SW480 (cell line): ENCODE results near the gene SMYD3.

ENCODE experiments used
- DNase-seq: peaks from one replicate; pipeline ENCODE4 v3.0.0-alpha.2; 2016; ENCODE audit warnings: low spot score

SMYD3 gene

DNA sequence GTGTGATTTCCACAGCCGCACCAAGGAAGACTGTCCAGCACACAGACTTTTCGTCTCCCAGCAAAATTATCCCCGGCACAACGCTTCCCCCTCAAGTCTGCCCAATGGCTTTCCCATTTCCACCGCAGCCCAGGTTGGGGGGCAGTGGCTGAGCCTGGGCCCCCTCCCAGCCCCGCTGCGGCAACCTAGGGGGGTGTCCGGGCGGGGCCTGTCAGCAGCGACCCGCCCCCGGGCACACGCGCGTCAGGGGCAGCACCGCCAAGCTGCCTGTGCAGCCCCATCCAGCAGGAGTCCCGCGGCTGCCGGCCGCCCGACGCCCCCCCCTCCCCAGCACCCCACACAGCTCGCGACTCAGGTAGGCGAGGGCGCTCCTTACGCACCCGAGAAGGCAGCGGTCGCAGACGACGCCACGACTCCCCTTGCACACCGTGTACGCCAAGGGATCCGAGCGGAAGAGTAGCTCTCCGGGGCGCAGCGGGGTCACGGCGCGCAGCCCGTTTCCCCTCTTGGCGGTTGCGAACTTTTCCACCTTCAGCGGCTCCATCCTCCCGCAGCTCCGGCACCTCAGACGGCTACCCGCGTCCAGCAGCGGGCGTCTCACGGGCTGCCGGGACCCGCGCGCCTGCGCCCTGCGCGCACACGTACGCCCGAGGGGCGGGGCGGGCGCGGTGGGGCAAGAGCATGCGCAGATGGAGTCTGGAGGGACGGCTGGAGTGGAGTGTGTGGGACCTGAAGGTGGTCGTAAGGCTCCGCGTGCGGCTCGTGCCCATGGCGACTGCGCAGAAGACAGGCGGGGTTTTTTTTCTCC is at the start of gene SMYD3:
SMYD3 (minus strand) TSS at position 606 of the 808 bp plus-strand sequence.
- peak; percentile 76 for DNase-seq

DNA sequence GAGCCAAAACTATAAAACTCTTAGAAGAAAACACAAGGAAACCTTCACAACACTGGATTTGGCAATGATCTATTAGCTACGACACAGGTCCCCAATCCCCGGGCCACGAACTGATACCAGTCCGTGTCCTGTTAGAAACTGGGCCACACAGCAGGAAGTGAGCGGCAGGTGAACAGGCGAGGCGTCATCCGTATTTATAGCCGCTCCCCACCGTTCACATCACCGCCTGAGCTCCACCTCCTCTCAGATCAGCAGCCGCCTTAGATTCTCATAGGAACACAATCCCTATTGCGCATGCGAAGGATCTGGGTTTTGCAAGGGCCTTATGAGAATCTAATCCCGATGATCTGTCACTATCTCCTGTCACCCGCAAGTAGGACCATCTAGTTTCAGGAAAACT is 47.1 kb upstream of the SMYD3 start:
- no peak for DNase-seq

- no peak for DNase-seq
These were observed 45.0 kb upstream of the SMYD3 start for GRCh38 chr1:246552110-246552509.

DNA sequence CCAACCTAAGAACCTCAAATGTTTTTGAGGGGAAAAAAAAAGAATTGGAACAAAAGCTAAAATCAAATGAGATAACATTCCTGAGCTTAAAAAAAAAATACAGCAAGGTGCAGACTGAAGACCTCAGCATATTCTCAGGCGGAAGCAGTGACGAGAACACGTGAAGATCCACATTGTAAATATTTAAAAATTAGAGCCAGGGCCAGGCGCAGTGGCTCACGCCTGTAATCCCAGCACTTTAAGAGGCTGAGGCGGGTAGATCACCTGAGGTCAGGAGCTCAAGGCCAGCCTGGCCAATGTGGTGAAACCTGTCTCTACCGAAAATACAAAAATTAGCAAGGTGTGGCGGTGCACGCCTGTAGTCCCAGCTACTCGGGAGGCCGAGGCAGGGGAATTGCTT is 43.3 kb upstream of the SMYD3 start:
- no peak for DNase-seq

GRCh38 chr1:246549665-246550064 is 42.6 kb upstream of the SMYD3 start:
- no peak for DNase-seq

DNA sequence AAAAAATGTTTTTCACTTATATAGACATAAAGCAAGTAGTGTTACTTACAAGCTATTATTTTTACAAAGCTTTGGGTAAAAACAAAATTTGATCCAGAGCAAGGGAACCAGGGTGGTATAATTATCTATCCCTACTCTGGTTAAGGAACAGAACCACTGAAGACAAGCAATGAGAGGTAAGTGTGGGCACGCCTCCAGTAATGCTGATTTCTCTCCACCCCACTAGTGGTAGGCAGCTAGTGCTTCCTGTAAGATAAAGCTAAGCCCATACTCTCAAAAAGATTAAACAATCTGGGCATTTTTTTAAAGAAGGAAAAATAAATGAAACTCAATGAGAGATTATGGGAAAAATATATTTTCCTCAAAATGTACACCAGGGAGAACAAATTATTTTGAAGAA is 36.9 kb upstream of the SMYD3 start:
- DNase-seq = no peak

DNA sequence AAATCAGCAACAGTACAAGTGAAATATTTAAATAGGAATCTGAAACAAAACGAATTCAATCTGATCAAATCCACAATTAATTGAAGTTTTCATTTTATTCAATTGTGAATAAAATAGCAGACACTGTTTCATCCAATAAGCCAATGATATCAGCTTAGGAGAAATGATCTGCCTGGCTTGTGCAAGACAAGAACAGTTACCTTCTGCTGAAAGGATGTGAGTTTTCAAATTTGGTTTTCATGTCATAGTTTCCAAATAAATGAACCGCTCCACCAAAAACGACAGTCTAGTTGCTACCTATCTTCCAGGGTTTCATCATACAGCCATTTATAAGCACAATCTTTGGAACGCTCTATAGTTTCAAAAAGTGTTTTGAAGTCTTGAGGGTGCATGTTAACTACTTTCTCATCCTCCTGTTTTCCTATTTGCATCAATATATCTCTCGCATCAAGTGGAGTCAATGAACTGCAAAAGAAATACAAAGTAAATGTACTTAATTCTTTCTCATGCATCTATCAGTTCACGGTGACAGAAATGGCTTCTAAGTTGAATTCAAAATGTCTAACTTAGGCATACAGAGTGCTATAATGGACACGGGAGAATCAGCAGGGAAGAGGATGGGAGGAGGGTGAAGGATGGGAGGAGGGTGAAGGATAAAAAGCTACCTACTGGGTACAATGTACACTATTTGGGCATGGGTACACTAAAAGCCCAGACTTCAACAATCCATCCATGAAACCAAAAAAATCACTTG is 33.8 kb upstream of the SMYD3 start:
- no peak for DNase-seq

DNA sequence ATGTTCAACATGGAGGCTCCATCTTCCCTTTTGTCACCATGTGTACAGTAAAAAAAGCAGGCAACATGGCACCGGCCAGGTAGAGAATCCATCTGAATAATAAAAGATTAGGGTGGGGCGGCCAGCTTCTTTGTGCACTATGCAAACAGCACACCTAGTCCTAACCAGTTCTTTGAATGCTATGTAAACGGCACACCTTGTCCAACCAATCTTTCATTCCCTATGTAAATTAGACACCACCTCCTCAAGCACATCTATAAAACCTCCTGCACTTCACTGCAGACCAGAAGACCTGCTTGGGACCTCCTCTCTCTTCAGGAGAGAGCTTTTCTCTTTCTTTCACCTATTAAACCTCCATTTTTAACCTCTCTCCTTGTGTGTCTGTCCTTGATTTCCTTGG is 30.8 kb upstream of the SMYD3 start:
- DNase-seq = no peak

- DNase-seq = no peak
These were observed 30.4 kb upstream of the SMYD3 start for GRCh38 chr1:246537441-246537840.

- DNase-seq = no peak
These were observed 27.0 kb upstream of the SMYD3 start for GRCh38 chr1:246534114-246534513.

DNA sequence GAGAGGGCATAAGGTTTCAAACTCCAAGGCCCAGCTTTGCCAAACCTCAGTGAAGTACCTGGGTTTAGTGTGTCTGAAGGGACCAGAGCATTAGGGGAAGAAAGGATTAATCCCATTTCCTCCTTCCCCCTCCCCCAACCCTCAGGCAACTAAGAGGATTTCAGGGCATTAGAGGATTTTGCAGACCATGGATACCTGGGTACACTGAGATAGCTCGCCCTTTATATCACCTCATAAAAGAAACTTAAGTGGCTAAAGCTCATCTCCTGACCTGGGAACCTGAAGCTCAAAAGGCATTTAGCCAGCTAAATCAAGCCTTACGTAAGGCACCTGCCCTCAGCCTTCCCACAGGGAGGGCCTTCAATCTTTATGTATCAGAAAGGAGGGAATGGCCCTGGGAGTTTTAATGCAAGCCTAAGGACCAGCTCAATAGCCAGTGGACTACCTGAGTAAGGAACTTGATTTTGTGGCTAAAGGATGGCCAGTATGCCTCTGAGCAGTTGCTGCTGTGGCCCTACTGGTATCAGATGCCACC is 26.4 kb upstream of the SMYD3 start:
- DNase-seq = no peak

DNA sequence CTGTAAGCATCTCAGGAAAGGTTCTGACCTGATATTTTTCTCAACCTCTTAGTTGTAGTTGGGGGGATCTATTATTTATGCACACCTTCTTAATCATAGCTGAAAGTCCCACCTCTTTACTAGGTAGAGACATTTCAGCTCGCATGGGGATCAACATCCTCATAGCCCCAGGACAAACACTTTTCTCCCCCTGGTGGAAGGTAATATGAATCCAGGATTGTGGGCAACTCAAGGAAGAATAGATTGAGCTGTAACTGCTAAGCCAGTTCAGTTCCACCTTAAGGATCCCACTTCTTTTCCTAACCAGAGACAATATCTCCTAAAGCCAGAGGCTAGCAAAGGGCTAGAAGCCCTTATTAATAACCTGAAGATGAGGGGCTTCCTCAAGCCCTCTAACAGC is 25.4 kb upstream of the SMYD3 start:
- DNase-seq = no peak

GRCh38 chr1:246530482-246530881 is 23.4 kb upstream of the SMYD3 start:
- no peak for DNase-seq

GRCh38 chr1:246528933-246529731 is 22.1 kb upstream of the SMYD3 start:
- no peak for DNase-seq

GRCh38 chr1:246527402-246528088 is 20.5 kb upstream of the SMYD3 start:
- no peak for DNase-seq

GRCh38 chr1:246526915-246527314 is 19.8 kb upstream of the SMYD3 start:
- no peak for DNase-seq

DNA sequence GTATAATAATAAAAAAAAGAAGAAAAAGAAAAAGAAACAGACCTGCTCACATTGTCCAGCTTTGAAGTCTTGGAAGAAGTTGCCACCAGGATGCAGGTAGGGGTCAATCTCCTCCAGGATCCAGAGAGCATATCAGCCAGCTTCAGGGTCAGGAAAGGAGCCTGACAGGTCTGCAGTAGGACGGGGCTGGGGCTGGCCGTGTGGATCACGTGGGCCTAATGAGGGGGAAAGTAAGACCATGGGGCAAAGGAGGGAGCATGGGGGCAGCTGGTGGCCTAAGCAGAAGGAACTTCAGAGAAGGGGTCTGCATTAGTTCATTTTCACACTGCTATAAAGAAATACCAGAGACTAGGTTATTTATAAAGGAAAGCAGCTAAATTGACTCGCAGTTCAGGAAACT is 19.3 kb upstream of the SMYD3 start:
- DNase-seq = no peak

- DNase-seq = no peak
These were observed 12.4 kb upstream of the SMYD3 start for GRCh38 chr1:246519514-246519913.

GRCh38 chr1:246518456-246519205 is 11.6 kb upstream of the SMYD3 start:
- DNase-seq = no peak

GRCh38 chr1:246517391-246517790 is 10.3 kb upstream of the SMYD3 start:
- DNase-seq = no peak

GRCh38 chr1:246516126-246516525 is 9.0 kb upstream of the SMYD3 start:
- DNase-seq = no peak
